ENCODE measurements around the gene STARD10. TPM values are rescaled to one million over a fixed set of nuclear protein-coding genes. Genes with fewer than 3 reads are reported as not detected.
A peak's percentile ranks its signal among the peaks of the same experiment; 100 is the strongest.

The STARD10 gene
- total and polyA plus RNA-seq, 11 donors = 35.2 to 237 (median 55.2) TPM

- Histone ChIP-seq H3K36me3 (peaks cover 0 to 82% (median 20%) of the 10 kb centered on the region in 9 donors), H3K27me3 (no peaks in the 10 kb centered on the region), H3K9me3 (no peaks in the 10 kb centered on the region), H3K4me1 (peaks cover 2 to 22% (median 10%) of the 10 kb centered on the region in 12 donors), H3K27ac (peak overlapping the region in 11 of 12 donors; percentile 22 to 79 (median 71)), H3K4me3 (peak overlapping the region; percentile 3 to 74 (median 56))
- TF ChIP-seq CTCF (IDR thresholded peaks at IDR 0.05) = peak in 10 of 12 donors; percentile 17 to 52 (median 26)
- peak in 1 of 2 donors; percentile 59 for TF ChIP-seq POLR2A (IDR thresholded peaks at IDR 0.05)
- intact Hi-C loops (cut with DNase I) = no loop called here
- 9 to 28% (median 11%) methylated on average over 8 to 82 of the region's 82 CpGs for WGBS, 4 donors
- DNase-seq (peak; percentile 89 to 95 (median 90)), ATAC-seq (peak; percentile 49 to 86 (median 78))
Measured at GRCh38 chr11:72821920-72822799, 28.3 kb upstream of the STARD10 start.

GRCh38 chr11:72821221-72821919 lies 27.5 kb upstream of the STARD10 start:
- intact Hi-C loops (cut with DNase I) = no loop called here
- ATAC-seq = peak in 1 of 4 donors; percentile 3

GRCh38 chr11:72820439-72821139 lies 26.7 kb upstream of the STARD10 start:
- Histone ChIP-seq H3K4me1 (peaks cover 2 to 31% (median 19%) of the 10 kb centered on the region in 12 donors), H3K27ac (no peak overlapping the region), H3K27me3 (no peaks in the 10 kb centered on the region), H3K9me3 (no peaks in the 10 kb centered on the region), H3K36me3 (peaks cover 0 to 73% (median 20%) of the 10 kb centered on the region in 9 donors), H3K4me3 (no peak overlapping the region)
- ATAC-seq = no peak
- no peak for TF ChIP-seq CTCF (IDR thresholded peaks at IDR 0.05)
- no peak for TF ChIP-seq POLR2A (IDR thresholded peaks at IDR 0.05)
- 92 to 96% (median 95%) methylated on average over 15 of the region's 15 CpGs for WGBS, 4 donors
- peak in 1 of 5 donors; percentile 59 for DNase-seq
- intact Hi-C loops (cut with DNase I) = no loop called here

More at GRCh38 chr11:72821221-72821919, 27.5 kb upstream of the STARD10 start:
- DNase-seq = peak in 2 of 5 donors; percentile 20 to 69
- peaks cover 2 to 24% (median 12%) of the 10 kb centered on the region in 12 donors for H3K4me1 ChIP-seq
- H3K36me3 ChIP-seq = peaks cover 0 to 80% (median 20%) of the 10 kb centered on the region in 9 donors
- H3K27me3 ChIP-seq = no peaks in the 10 kb centered on the region
- H3K9me3 ChIP-seq = no peaks in the 10 kb centered on the region
- H3K27ac ChIP-seq = peak overlapping the region in 10 of 12 donors; percentile 35 to 79 (median 72)
- 43 to 50% (median 45%) methylated on average over 46 to 50 of the region's 50 CpGs for WGBS, 4 donors
- TF ChIP-seq POLR2A (IDR thresholded peaks at IDR 0.05) = no peak
- TF ChIP-seq CTCF (IDR thresholded peaks at IDR 0.05) = no peak
- H3K4me3 ChIP-seq = peak overlapping the region; percentile 3 to 74 (median 56)

Measured in heart left ventricle (tissue), 16 donors.